Measurements from ENCODE around the gene APPBP2. TPM values are rescaled to one million over a fixed set of nuclear protein-coding genes. Genes with fewer than 3 reads are reported as not detected.
A peak's percentile ranks its signal among the peaks of the same experiment; 100 is the strongest.
"Not testable (repeated sequence)": the region's sequence is repeated elsewhere in the genome, so short reads cannot be mapped to it uniquely, and the experiment has no call there.

APPBP2 gene
- polyA plus RNA-seq, 3 donors, result 50.7 to 58.5 (median 54.5) TPM

- DNase-seq (ENCODE audit: extremely low read depth in 1 of 11, low read depth in 9 of 11, low spot score in 4 of 11), result no peak
These were observed 13.0 kb downstream of the APPBP2 start for GRCh38 chr17:60513014-60513413.

- no peak for DNase-seq (ENCODE audit: extremely low read depth in 1 of 11, low read depth in 9 of 11, low spot score in 4 of 11)
These were observed 15.3 kb downstream of the APPBP2 start for GRCh38 chr17:60510723-60511122.

- DNase-seq (ENCODE audit: extremely low read depth in 1 of 11, low read depth in 9 of 11, low spot score in 4 of 11), result no peak
These were observed 16.0 kb downstream of the APPBP2 start for GRCh38 chr17:60510031-60510430.

GRCh38 chr17:60508384-60508980 is 17.6 kb downstream of the APPBP2 start:
- no peak for DNase-seq (ENCODE audit: extremely low read depth in 1 of 11, low read depth in 9 of 11, low spot score in 4 of 11)

- DNase-seq (ENCODE audit: extremely low read depth in 1 of 11, low read depth in 9 of 11, low spot score in 4 of 11), result peak in 1 of 11 donors; percentile 3
These were observed 19.7 kb downstream of the APPBP2 start for GRCh38 chr17:60506312-60506711.

- peak in 1 of 11 donors; percentile 5 for DNase-seq (ENCODE audit: extremely low read depth in 1 of 11, low read depth in 9 of 11, low spot score in 4 of 11)
These were observed 23.9 kb downstream of the APPBP2 start for GRCh38 chr17:60502145-60502544.

GRCh38 chr17:60501589-60501988 is 24.5 kb downstream of the APPBP2 start:
- DNase-seq (ENCODE audit: extremely low read depth in 1 of 11, low read depth in 9 of 11, low spot score in 4 of 11), result peak in 1 of 11 donors; percentile 8

GRCh38 chr17:60496041-60496440 is 30.0 kb downstream of the APPBP2 start:
- no peak for DNase-seq (ENCODE audit: extremely low read depth in 1 of 11, low read depth in 9 of 11, low spot score in 4 of 11)

GRCh38 chr17:60495260-60495659 is 30.8 kb downstream of the APPBP2 start:
- no peak for DNase-seq (ENCODE audit: extremely low read depth in 1 of 11, low read depth in 9 of 11, low spot score in 4 of 11)

- DNase-seq (ENCODE audit: extremely low read depth in 1 of 11, low read depth in 9 of 11, low spot score in 4 of 11), result no peak
These were observed 32.2 kb downstream of the APPBP2 start for GRCh38 chr17:60493847-60494321.

GRCh38 chr17:60491771-60492170 is 34.3 kb downstream of the APPBP2 start:
- DNase-seq (ENCODE audit: extremely low read depth in 1 of 11, low read depth in 9 of 11, low spot score in 4 of 11), result no peak

- DNase-seq (ENCODE audit: extremely low read depth in 1 of 11, low read depth in 9 of 11, low spot score in 4 of 11), result not testable (repeated sequence)
These were observed 35.4 kb downstream of the APPBP2 start for GRCh38 chr17:60490594-60490993.

GRCh38 chr17:60481604-60482003 is 44.4 kb downstream of the APPBP2 start:
- DNase-seq (ENCODE audit: extremely low read depth in 1 of 11, low read depth in 9 of 11, low spot score in 4 of 11), result no peak

GRCh38 chr17:60473788-60474187 is 52.3 kb downstream of the APPBP2 start:
- DNase-seq (ENCODE audit: extremely low read depth in 1 of 11, low read depth in 9 of 11, low spot score in 4 of 11), result no peak

- no peak for DNase-seq (ENCODE audit: extremely low read depth in 1 of 11, low read depth in 9 of 11, low spot score in 4 of 11)
These were observed 53.6 kb downstream of the APPBP2 start for GRCh38 chr17:60472449-60472848.

- no peak for DNase-seq (ENCODE audit: extremely low read depth in 1 of 11, low read depth in 9 of 11, low spot score in 4 of 11)
These were observed 54.6 kb downstream of the APPBP2 start for GRCh38 chr17:60471451-60471850.

GRCh38 chr17:60468371-60468770 is 57.7 kb downstream of the APPBP2 start:
- DNase-seq (ENCODE audit: extremely low read depth in 1 of 11, low read depth in 9 of 11, low spot score in 4 of 11), result no peak

- DNase-seq (ENCODE audit: extremely low read depth in 1 of 11, low read depth in 9 of 11, low spot score in 4 of 11), result no peak
These were observed 61.7 kb downstream of the APPBP2 start for GRCh38 chr17:60464343-60464742.

GRCh38 chr17:60463157-60463835 is 62.7 kb downstream of the APPBP2 start:
- peak in 10 of 11 donors; percentile 15 to 48 (median 26) for DNase-seq (ENCODE audit: extremely low read depth in 1 of 11, low read depth in 9 of 11, low spot score in 4 of 11)

- no peak for DNase-seq (ENCODE audit: extremely low read depth in 1 of 11, low read depth in 9 of 11, low spot score in 4 of 11)
These were observed 64.5 kb downstream of the APPBP2 start for GRCh38 chr17:60461584-60461983.

GRCh38 chr17:60457148-60457547 is 68.9 kb downstream of the APPBP2 start:
- no peak for DNase-seq (ENCODE audit: extremely low read depth in 1 of 11, low read depth in 9 of 11, low spot score in 4 of 11)

All from renal cortex interstitium (tissue), 11 donors.